HCT116 (cell line): ENCODE results near the gene CENPX.

Source experiments
- EZH2 ChIP-seq: fragments of 200-600 bp; sonication (generic); IDR thresholded peaks from 2 replicates; pipeline ENCODE4 v1.6.1; 2017; ENCODE audit warnings: antibody characterized with exemption, mixed run types
- EZH2phosphoT487 ChIP-seq: fragments of 200-600 bp; IDR thresholded peaks from 2 replicates; pipeline ENCODE4 v1.6.1; 2018; ENCODE audit warnings: antibody characterized with exemption, borderline replicate concordance
- POLR2A ChIP-seq: IDR thresholded peaks from 2 replicates; pipeline ENCODE4 v1.7.0; 2011; ENCODE audit warnings: borderline replicate concordance; ENCODE audit not compliant: insufficient read depth, insufficient read length; ENCODE audit errors: extremely low read depth
- RAD21 ChIP-seq: IDR thresholded peaks from 2 replicates; pipeline ENCODE4 v1.6.1; 2012; ENCODE audit warnings: low read depth, mild to moderate bottlenecking
- ZNF274 ChIP-seq: fragments of 200-500 bp; sonication (Bioruptor generic); IDR thresholded peaks from 2 replicates; pipeline ENCODE4 v1.6.1; 2014; ENCODE audit warnings: mild to moderate bottlenecking, low read depth, low read length, inconsistent platforms
- TF ChIP-seq, protein P1 (sequence below), 3 experiments: fragments of 200-600 bp in 1 of 3; sonication (generic) in 1 of 3; IDR thresholded peaks in 2 of 3; conservative IDR thresholded peaks in 1 of 3; 2 replicates each; pipeline ENCODE4 v1.5.1; 2012 to 2017; ENCODE audit warnings: low read depth in 2 of 3, low read length in 2 of 3, antibody characterized with exemption in 1 of 3, borderline replicate concordance in 1 of 3, control low read depth in 1 of 3, mild to moderate bottlenecking in 1 of 3, mixed read lengths in 1 of 3, mixed run types in 1 of 3, moderate library complexity in 1 of 3; ENCODE audit not compliant: insufficient read depth in 1 of 3

DNA sequence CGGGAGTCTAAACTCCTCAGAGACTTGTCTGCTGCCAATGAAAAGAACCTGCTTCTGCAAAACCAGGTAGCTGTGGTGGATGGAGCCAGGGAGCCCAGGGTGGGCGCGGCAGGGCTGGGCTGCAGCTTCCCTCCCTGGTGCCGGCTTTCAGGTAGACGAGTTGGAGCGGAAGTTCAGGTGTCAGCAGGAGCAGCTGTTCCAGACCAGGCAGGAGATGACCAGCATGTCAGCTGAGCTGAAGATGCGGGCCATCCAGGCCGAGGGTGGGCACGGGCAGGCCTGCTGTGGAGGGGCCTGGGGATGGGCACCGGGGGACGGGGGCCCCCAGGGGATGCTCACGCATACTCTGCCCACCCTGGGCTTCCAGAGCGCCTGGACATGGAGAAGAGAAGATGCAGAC, 5.6 kb upstream of the CENPX start:
- TF ChIP-seq EZH2, result no peak
- no peak for TF ChIP-seq ZNF274
- TF ChIP-seq, protein P1, sequence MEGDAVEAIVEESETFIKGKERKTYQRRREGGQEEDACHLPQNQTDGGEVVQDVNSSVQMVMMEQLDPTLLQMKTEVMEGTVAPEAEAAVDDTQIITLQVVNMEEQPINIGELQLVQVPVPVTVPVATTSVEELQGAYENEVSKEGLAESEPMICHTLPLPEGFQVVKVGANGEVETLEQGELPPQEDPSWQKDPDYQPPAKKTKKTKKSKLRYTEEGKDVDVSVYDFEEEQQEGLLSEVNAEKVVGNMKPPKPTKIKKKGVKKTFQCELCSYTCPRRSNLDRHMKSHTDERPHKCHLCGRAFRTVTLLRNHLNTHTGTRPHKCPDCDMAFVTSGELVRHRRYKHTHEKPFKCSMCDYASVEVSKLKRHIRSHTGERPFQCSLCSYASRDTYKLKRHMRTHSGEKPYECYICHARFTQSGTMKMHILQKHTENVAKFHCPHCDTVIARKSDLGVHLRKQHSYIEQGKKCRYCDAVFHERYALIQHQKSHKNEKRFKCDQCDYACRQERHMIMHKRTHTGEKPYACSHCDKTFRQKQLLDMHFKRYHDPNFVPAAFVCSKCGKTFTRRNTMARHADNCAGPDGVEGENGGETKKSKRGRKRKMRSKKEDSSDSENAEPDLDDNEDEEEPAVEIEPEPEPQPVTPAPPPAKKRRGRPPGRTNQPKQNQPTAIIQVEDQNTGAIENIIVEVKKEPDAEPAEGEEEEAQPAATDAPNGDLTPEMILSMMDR (IDR thresholded peaks at IDR 0.05 in 2 of 3, conservative IDR thresholded peaks at IDR 0.05 in 1 of 3; ENCODE audit: borderline replicate concordance in 1 of 3, insufficient read depth in 1 of 3, low read depth in 2 of 3, low read length in 2 of 3), result no peak
- no peak for TF ChIP-seq RAD21
- no peak for TF ChIP-seq POLR2A
- TF ChIP-seq EZH2phosphoT487, result no peak
